ENCODE measurements around the gene RNASET2. TPM values are rescaled to one million over a fixed set of nuclear protein-coding genes. Genes with fewer than 3 reads are reported as not detected.

Gene RNASET2
- total and polyA plus RNA-seq, 4 donors, result 17.7 to 37.2 (median 25.0) TPM

DNA sequence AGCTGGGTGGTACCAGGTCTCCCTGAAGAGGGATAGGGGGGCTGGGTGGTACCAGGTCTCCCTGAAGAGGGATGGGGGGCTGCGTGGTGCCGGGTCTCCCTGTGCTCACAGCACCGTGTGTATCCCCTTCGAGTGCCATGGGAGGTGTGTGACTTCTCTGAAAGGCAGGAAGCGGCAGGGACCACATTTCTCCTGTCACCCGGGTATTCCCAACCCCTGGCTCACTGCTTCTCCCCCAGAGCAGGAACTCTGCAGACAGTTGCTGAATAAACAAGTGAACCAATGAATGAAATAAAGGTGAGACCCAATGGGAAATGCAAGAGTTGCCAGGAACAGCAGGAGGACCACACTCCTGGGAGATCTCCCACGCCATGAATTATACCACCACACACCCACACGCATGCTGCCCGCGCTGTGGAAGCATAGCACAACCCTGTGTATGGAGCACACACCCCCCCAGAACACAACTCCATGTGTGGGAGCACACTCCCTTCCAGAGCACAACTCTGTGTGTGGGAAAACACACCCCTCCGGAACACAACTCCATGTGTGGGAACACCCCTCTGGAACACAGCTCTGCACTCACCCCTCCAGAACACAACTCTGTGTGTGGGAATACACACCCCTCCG lies 50.7 kb downstream of the RNASET2 start:
- H3K27me3 ChIP-seq (ENCODE audit: control insufficient read depth in 4 of 4, insufficient read depth in 4 of 4, low read length in 3 of 4), result no peaks in the 10 kb centered on the region
- 89% methylated on average over 12 of the region's 12 CpGs for WGBS
- H3K9ac ChIP-seq (ENCODE audit: low read depth in 1 of 2, low read length in 2 of 2), result no peak overlapping the region
- H3K4me1 ChIP-seq (ENCODE audit: control insufficient read depth in 4 of 4, insufficient read depth in 4 of 4, low read length in 3 of 4), result no peaks in the 10 kb centered on the region
- no peak for DNase-seq (ENCODE audit: low spot score)
- H3K36me3 ChIP-seq (ENCODE audit: control insufficient read depth in 4 of 4, insufficient read depth in 3 of 4, low read depth in 1 of 4, low read length in 3 of 4), result no peaks in the 10 kb centered on the region
- no peak overlapping the region for H3K4me3 ChIP-seq (ENCODE audit: low read depth in 1 of 3, low read length in 3 of 3)
- TF ChIP-seq RAD21 (IDR thresholded peaks at IDR 0.05) (no peak), FOXA1 (IDR thresholded peaks at IDR 0.05) (no peak), TAF1 (conservative IDR thresholded peaks at IDR 0.05) (no peak), FOXA2 (IDR thresholded peaks at IDR 0.05) (no peak), JUND (IDR thresholded peaks at IDR 0.05) (no peak), YY1 (IDR thresholded peaks at IDR 0.05) (no peak), HNF4G (IDR thresholded peaks at IDR 0.05) (no peak), RXRA (IDR thresholded peaks at IDR 0.05) (no peak), SP1 (IDR thresholded peaks at IDR 0.05) (no peak), GABPA (IDR thresholded peaks at IDR 0.05 in 1 of 2, conservative IDR thresholded peaks at IDR 0.05 in 1 of 2) (no peak), HNF4A (conservative IDR thresholded peaks at IDR 0.05) (no peak), EGR1 (IDR thresholded peaks at IDR 0.05; ENCODE audit: low read depth in 2 of 2) (no peak), NR2F2 (IDR thresholded peaks at IDR 0.05) (no peak)
- TF ChIP-seq, protein P1, sequence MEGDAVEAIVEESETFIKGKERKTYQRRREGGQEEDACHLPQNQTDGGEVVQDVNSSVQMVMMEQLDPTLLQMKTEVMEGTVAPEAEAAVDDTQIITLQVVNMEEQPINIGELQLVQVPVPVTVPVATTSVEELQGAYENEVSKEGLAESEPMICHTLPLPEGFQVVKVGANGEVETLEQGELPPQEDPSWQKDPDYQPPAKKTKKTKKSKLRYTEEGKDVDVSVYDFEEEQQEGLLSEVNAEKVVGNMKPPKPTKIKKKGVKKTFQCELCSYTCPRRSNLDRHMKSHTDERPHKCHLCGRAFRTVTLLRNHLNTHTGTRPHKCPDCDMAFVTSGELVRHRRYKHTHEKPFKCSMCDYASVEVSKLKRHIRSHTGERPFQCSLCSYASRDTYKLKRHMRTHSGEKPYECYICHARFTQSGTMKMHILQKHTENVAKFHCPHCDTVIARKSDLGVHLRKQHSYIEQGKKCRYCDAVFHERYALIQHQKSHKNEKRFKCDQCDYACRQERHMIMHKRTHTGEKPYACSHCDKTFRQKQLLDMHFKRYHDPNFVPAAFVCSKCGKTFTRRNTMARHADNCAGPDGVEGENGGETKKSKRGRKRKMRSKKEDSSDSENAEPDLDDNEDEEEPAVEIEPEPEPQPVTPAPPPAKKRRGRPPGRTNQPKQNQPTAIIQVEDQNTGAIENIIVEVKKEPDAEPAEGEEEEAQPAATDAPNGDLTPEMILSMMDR (IDR thresholded peaks at IDR 0.05; ENCODE audit: low read depth, low read length, missing input control), result no peak
- TF ChIP-seq, protein P2, sequence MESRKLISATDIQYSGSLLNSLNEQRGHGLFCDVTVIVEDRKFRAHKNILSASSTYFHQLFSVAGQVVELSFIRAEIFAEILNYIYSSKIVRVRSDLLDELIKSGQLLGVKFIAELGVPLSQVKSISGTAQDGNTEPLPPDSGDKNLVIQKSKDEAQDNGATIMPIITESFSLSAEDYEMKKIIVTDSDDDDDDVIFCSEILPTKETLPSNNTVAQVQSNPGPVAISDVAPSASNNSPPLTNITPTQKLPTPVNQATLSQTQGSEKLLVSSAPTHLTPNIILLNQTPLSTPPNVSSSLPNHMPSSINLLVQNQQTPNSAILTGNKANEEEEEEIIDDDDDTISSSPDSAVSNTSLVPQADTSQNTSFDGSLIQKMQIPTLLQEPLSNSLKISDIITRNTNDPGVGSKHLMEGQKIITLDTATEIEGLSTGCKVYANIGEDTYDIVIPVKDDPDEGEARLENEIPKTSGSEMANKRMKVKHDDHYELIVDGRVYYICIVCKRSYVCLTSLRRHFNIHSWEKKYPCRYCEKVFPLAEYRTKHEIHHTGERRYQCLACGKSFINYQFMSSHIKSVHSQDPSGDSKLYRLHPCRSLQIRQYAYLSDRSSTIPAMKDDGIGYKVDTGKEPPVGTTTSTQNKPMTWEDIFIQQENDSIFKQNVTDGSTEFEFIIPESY (IDR thresholded peaks at IDR 0.05), result no peak
- TF ChIP-seq, protein P3, sequence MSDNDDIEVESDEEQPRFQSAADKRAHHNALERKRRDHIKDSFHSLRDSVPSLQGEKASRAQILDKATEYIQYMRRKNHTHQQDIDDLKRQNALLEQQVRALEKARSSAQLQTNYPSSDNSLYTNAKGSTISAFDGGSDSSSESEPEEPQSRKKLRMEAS (IDR thresholded peaks at IDR 0.05), result no peak
- TF ChIP-seq, protein P4, sequence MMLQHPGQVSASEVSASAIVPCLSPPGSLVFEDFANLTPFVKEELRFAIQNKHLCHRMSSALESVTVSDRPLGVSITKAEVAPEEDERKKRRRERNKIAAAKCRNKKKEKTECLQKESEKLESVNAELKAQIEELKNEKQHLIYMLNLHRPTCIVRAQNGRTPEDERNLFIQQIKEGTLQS (IDR thresholded peaks at IDR 0.05), result no peak
- TF ChIP-seq, protein P5, sequence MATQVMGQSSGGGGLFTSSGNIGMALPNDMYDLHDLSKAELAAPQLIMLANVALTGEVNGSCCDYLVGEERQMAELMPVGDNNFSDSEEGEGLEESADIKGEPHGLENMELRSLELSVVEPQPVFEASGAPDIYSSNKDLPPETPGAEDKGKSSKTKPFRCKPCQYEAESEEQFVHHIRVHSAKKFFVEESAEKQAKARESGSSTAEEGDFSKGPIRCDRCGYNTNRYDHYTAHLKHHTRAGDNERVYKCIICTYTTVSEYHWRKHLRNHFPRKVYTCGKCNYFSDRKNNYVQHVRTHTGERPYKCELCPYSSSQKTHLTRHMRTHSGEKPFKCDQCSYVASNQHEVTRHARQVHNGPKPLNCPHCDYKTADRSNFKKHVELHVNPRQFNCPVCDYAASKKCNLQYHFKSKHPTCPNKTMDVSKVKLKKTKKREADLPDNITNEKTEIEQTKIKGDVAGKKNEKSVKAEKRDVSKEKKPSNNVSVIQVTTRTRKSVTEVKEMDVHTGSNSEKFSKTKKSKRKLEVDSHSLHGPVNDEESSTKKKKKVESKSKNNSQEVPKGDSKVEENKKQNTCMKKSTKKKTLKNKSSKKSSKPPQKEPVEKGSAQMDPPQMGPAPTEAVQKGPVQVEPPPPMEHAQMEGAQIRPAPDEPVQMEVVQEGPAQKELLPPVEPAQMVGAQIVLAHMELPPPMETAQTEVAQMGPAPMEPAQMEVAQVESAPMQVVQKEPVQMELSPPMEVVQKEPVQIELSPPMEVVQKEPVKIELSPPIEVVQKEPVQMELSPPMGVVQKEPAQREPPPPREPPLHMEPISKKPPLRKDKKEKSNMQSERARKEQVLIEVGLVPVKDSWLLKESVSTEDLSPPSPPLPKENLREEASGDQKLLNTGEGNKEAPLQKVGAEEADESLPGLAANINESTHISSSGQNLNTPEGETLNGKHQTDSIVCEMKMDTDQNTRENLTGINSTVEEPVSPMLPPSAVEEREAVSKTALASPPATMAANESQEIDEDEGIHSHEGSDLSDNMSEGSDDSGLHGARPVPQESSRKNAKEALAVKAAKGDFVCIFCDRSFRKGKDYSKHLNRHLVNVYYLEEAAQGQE (IDR thresholded peaks at IDR 0.05), result no peak
- no peak overlapping the region for H3K27ac ChIP-seq (ENCODE audit: low read depth in 1 of 2, low read length in 2 of 2)
- H3K9me3 ChIP-seq (ENCODE audit: control insufficient read depth in 4 of 4, low read length in 3 of 4), result peaks cover 0 to 4% (median under 1%) of the 10 kb centered on the region in 4 donors

All from liver (tissue), 9 donors.